SK-N-SH (cell line): ENCODE measurements around the gene SYNM.

Experiments
- POLR2AphosphoS5 ChIP-seq: IDR thresholded peaks from 2 replicates; pipeline ENCODE4 v1.6.1; 2012; ENCODE audit warnings: low read depth, low read length
- RAD21 ChIP-seq: IDR thresholded peaks from 2 replicates; pipeline ENCODE4 v1.6.1; 2012; ENCODE audit warnings: mild to moderate bottlenecking, low read length
- RXRA ChIP-seq: IDR thresholded peaks from 2 replicates; pipeline ENCODE4 v1.4.0; 2012; ENCODE audit warnings: low read depth, mild to moderate bottlenecking, borderline replicate concordance
- TAF1 ChIP-seq: IDR thresholded peaks from 2 replicates; pipeline ENCODE4 v1.6.1; 2012; ENCODE audit warnings: low read depth, mild to moderate bottlenecking, low read length, moderate library complexity, borderline replicate concordance
- TF ChIP-seq, protein P1 (sequence below): fragments of 200-600 bp; sonication (generic); IDR thresholded peaks from 2 replicates; pipeline ENCODE4 v1.6.1; 2017; ENCODE audit warnings: antibody characterized with exemption, mild to moderate bottlenecking, moderate library complexity
- TF ChIP-seq, protein P2 (sequence below): IDR thresholded peaks from 2 replicates; pipeline ENCODE4 v1.4.0; 2012; ENCODE audit warnings: low read depth

DNA sequence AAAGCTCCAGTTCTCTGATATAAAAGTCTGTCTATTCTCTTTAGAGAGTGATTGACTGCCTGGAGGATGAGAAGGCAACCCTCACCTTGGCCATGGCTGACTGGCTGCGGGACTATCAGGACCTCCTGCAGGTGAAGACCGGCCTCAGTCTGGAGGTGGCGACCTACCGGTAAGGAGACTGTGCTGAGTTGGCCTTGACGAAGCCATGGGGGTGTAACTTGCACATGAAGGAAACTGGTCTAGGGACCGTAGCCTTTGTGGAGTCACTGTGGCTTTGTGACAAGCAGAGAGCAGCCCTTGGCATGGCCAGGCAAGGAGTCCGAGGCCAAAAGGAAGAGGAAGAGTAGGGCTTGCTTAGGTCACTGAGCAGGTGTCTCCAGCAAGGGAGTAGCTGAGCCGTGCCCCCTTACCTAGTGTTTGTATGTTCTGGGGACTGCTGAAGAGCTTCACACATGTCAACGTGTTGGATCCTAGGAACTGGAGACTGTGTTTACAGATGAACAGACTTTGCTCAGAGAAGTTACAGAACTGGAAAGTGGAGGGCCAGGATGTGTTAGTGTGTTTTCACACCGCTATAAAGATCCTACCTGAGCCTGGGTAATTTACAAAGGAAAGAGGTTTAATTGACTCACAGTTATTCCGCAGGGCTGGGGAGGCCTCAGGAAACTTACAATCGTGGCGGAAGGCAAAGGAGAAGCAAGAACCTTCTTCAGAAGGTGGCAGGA lies 8.8 kb downstream of the SYNM start:
- TF ChIP-seq POLR2AphosphoS5 (no peak), RAD21 (no peak), TAF1 (no peak), RXRA (no peak)
- TF ChIP-seq, protein P1, sequence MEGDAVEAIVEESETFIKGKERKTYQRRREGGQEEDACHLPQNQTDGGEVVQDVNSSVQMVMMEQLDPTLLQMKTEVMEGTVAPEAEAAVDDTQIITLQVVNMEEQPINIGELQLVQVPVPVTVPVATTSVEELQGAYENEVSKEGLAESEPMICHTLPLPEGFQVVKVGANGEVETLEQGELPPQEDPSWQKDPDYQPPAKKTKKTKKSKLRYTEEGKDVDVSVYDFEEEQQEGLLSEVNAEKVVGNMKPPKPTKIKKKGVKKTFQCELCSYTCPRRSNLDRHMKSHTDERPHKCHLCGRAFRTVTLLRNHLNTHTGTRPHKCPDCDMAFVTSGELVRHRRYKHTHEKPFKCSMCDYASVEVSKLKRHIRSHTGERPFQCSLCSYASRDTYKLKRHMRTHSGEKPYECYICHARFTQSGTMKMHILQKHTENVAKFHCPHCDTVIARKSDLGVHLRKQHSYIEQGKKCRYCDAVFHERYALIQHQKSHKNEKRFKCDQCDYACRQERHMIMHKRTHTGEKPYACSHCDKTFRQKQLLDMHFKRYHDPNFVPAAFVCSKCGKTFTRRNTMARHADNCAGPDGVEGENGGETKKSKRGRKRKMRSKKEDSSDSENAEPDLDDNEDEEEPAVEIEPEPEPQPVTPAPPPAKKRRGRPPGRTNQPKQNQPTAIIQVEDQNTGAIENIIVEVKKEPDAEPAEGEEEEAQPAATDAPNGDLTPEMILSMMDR: no peak
- TF ChIP-seq, protein P2, sequence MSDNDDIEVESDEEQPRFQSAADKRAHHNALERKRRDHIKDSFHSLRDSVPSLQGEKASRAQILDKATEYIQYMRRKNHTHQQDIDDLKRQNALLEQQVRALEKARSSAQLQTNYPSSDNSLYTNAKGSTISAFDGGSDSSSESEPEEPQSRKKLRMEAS: no peak
